Activated CD4-positive, CD25-positive, alpha-beta regulatory T cell treated with anti-CD3 and anti-CD28 coated beads, Interleukin-2, amount 50 U/mL, for 24 hours (primary cell): ENCODE data around the gene MAPK7.

Experiments
- ATAC-seq, 2 donors: fragments of 150-1000 bp; cut with Tn5 transposase; one replicate each; pipeline ENCODE4 v1.10.0; 2021; ENCODE audit warnings: mild to moderate bottlenecking in 1 of 2, moderate library complexity in 1 of 2

Gene MAPK7

DNA sequence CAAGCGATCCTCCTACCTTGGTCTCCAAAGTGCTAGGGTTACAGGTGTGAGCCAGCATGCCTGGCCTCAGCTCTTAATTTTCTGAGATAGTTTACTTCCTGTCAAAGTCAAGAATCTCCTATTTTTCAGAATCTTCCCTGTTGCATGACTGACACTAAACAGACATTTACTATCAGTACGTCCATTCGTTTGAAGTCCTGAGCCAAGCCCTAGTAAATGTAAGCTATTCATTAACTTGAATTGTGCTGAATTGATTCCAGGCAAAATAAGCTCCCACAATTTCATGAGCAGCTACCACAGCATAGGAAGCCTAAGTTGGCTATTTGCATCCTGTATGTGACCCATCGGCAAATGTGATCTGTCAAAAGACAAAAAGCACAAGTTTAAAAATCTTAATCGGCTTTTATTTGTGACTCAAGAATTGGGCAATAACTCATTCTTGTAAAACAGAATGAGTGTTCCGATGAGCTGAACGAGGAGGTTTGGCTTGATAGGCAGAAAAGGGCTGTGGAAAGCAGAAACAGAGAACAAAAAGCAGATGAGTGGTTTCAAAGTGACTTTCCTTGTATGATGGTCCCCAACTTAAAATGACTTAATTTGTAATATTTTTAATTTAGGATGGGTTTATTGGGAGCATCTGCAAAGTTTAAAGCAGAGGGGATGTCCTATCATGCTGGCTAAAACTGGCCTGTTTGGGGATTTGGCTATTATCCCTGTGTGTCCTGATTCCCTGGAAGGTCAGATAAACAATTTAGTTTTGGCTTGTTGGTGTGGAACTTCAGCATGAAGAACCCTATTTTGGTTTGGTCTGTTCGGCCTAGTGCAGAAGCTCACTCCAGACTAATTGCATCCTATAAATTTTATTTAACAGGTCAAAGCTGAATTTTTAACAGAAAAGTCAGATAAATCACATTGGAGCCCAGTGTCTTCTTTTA is 46.9 kb downstream of the MAPK7 start:
- no peak for ATAC-seq

DNA sequence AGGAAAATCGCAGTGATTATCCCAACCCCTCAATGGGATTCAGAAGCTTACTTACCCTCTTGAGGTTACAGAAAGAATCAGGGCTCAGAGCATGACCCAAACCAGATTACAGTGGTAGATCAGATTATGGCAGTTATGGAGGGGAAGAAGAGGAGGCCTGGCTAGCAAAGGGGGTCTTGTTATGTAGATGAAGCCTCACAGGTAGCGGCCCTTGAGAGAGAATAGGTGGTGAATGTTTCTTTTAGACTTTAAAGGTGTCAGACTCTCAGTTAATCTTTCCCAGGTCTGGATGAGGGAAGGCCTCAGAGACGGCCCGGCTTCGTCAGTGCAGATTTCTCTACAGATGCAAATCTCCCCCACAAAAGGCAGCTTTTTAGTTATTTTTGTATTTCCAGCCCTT is 48.3 kb downstream of the MAPK7 start:
- ATAC-seq = no peak

DNA sequence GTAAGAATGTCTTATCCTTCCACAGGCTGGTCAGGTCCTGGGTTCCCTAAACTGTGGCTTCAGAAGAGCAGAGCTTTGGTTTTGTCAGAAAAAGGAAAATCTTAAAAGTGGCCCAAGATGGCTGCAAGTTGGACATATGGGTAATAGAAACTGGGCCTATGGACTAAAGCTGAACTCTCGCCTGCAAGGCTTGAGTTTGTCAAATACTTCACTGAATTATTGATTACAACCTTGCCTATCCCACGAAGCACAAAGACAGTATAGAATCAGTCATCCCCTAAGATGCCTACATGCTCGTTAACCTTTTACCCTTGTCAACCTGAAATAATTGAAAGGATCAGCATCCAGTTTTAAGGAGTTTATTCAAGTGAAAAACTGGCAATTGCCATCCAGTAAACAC is 53.4 kb downstream of the MAPK7 start:
- no peak for ATAC-seq
